OCI-LY7 (cell line): ENCODE measurements around the gene HMMR. TPM values are rescaled to one million over a fixed set of nuclear protein-coding genes. Genes with fewer than 3 reads are reported as not detected.

Experiments
- BruUV-seq: library from RNA; stranded (reverse); fragments of 400-500 nt; replicated peaks from 2 replicates; lab custom pipeline; 2021; lab: Mats Ljungman, UMichigan
- CTCF ChIA-PET: fragments of 300-600 bp; sonication (Branson Sonifier 250); formaldehyde crosslinking; loops from one replicate; lab custom pipeline; 2022; ENCODE audit warnings: antibody characterized with exemption; ENCODE audit not compliant: unreplicated experiment; lab: Charles Lee
- POLR2A ChIA-PET: fragments of 300-600 bp; sonication (Branson Sonifier 250); formaldehyde crosslinking; loops from one replicate; lab custom pipeline; 2022; ENCODE audit warnings: antibody characterized with exemption; lab: Charles Lee
- DNase-seq: peaks from one replicate; pipeline ENCODE4 v3.0.0-alpha.2; 2015; ENCODE audit warnings: low spot score
- H2AFZ ChIP-seq: fragments of 200-600 bp; sonication (generic), shearing (Covaris generic); 2 replicates; pipeline ENCODE4 v1.6.1; 2014; ENCODE audit warnings: mild to moderate bottlenecking, antibody characterized with exemption, low read length, moderate library complexity
- H3K27ac ChIP-seq: fragments of 200-600 bp; sonication (generic); 2 replicates; pipeline ENCODE4 v1.5.1; 2014; ENCODE audit warnings: mixed run types, low read depth, mild to moderate bottlenecking, moderate library complexity, low read length, inconsistent platforms; ENCODE audit not compliant: poor library complexity, severe bottlenecking
- H3K36me3 ChIP-seq: fragments of 200-600 bp; sonication (generic); 2 replicates; pipeline ENCODE4 v1.6.1; 2014; ENCODE audit warnings: mild to moderate bottlenecking, antibody characterized with exemption, low read length, moderate library complexity, mixed read lengths; ENCODE audit not compliant: insufficient read depth
- H3K4me1 ChIP-seq: fragments of 200-600 bp; sonication (generic); 2 replicates; pipeline ENCODE4 v1.5.1; 2014; ENCODE audit warnings: mild to moderate bottlenecking, low read length; ENCODE audit not compliant: insufficient read depth, poor library complexity, severe bottlenecking
- H3K4me2 ChIP-seq: fragments of 200-600 bp; sonication (generic); 2 replicates; pipeline ENCODE4 v1.6.1; 2014; ENCODE audit warnings: mild to moderate bottlenecking, low read length
- H3K4me3 ChIP-seq: fragments of 200-600 bp; sonication (generic); 2 replicates; pipeline ENCODE4 v1.5.1; 2014; ENCODE audit warnings: mild to moderate bottlenecking, low read depth, low read length; ENCODE audit not compliant: poor library complexity, severe bottlenecking
- H3K79me2 ChIP-seq: fragments of 200-600 bp; sonication (generic); 2 replicates; pipeline ENCODE4 v1.6.1; 2016; ENCODE audit warnings: low read depth, mild to moderate bottlenecking, low read length, moderate library complexity, mixed read lengths; ENCODE audit not compliant: insufficient read depth
- H3K9me2 ChIP-seq: fragments of 200-600 bp; sonication (generic); 2 replicates; pipeline ENCODE4 v1.6.1; 2016; ENCODE audit warnings: mild to moderate bottlenecking, low read length, mixed read lengths; ENCODE audit not compliant: insufficient read depth
- H3K9me3 ChIP-seq: fragments of 200-600 bp; sonication (generic); 2 replicates; pipeline ENCODE4 v1.6.1; 2014; ENCODE audit warnings: mild to moderate bottlenecking, mixed run types, low read length, mixed read lengths
- H4K20me1 ChIP-seq: fragments of 200-600 bp; sonication (generic); 2 replicates; pipeline ENCODE4 v1.6.1; 2014; ENCODE audit warnings: mild to moderate bottlenecking, antibody characterized with exemption, low read length, moderate library complexity, mixed read lengths; ENCODE audit not compliant: insufficient read depth
- CTCF ChIP-seq: fragments of 200-600 bp; sonication (generic); conservative IDR thresholded peaks from 2 replicates; pipeline ENCODE4 v1.5.1; 2014; ENCODE audit warnings: mild to moderate bottlenecking, antibody characterized with exemption, low read length, moderate library complexity, mixed read lengths
- EZH2phosphoT487 ChIP-seq: fragments of 200-600 bp; sonication (generic); IDR thresholded peaks from 2 replicates; pipeline ENCODE4 v1.6.1; 2018; ENCODE audit warnings: low read depth, borderline replicate concordance, mild to moderate bottlenecking, mixed run types, antibody characterized with exemption, low read length, moderate library complexity, mixed read lengths
- intact Hi-C: fragments of 100-400 bp; cut with micrococcal nuclease; formaldehyde crosslinking; loops from one replicate; pipeline ENCODE4 v1.10.0; 2022; ENCODE audit not compliant: unreplicated experiment
- total RNA-seq, 2 experiments: library from RNA; depleted of rRNA in 1 of 2; stranded (reverse); fragments of >200 nt in 1 of 2; shearing (Covaris generic) in 1 of 2; gene quantifications; 2 replicates each; pipeline ENCODE4 v1.2.3, GENCODE V29; 2014 to 2022

The HMMR gene
- total RNA-seq, 2 experiments from 2014 or later = 44.1 to 107 TPM

- no peak overlapping the region for H2AFZ ChIP-seq
Measured at GRCh38 chr5:163506726-163507125, 46.3 kb downstream of the HMMR start.

GRCh38 chr5:163508753-163509152 lies 48.3 kb downstream of the HMMR start:
- no TSS peak for BruUV-seq
- no peaks in the 10 kb centered on the region for H3K9me3 ChIP-seq
- ChIA-PET POLR2A (interaction anchor here (0.7 to 2.4 kb wide), 6 partner anchors 8 to 49 kb away, joined by 3 to 16 read pairs (median 4); partner anchors contain the start of gene NUDCD2), CTCF (no interaction called here)
- TF ChIP-seq EZH2phosphoT487 (no peak), CTCF (no peak)
- peaks cover 36% of the 10 kb centered on the region for H3K4me1 ChIP-seq
- H3K79me2 ChIP-seq = peaks cover 82% of the 10 kb centered on the region
- DNase-seq = no peak
- no peaks in the 10 kb centered on the region for H3K9me2 ChIP-seq
- peak overlapping the region; percentile 96 for H3K4me2 ChIP-seq
- H3K27ac ChIP-seq = no peak overlapping the region
- no peak overlapping the region for H2AFZ ChIP-seq
- peaks cover 22% of the 10 kb centered on the region for H4K20me1 ChIP-seq
- H3K4me3 ChIP-seq = peak overlapping the region; percentile 21
- H3K36me3 ChIP-seq = peaks cover 39% of the 10 kb centered on the region
- intact Hi-C loops = loop anchor here (5.0 kb wide), 1 partner anchor 409 kb away; no protein-coding TSS in a partner anchor

More at GRCh38 chr5:163506726-163507125, 46.3 kb downstream of the HMMR start:
- Histone ChIP-seq H3K79me2 (peaks cover 80% of the 10 kb centered on the region), H3K9me3 (no peaks in the 10 kb centered on the region), H3K4me3 (peak overlapping the region; percentile 78), H3K4me1 (peaks cover 45% of the 10 kb centered on the region), H4K20me1 (peaks cover 14% of the 10 kb centered on the region), H3K9me2 (no peaks in the 10 kb centered on the region), H3K27ac (no peak overlapping the region), H3K36me3 (peaks cover 19% of the 10 kb centered on the region), H3K4me2 (peak overlapping the region; percentile 96)
- ChIA-PET CTCF (no interaction called here), POLR2A (interaction anchor here (0.5 to 2.4 kb wide), 6 partner anchors 10 to 107 kb away, joined by 3 to 16 read pairs (median 3); no protein-coding TSS in a partner anchor)
- no peak for DNase-seq
- BruUV-seq = no TSS peak
- intact Hi-C loops = loop anchor here (5.0 kb wide), 1 partner anchor 411 kb away; no protein-coding TSS in a partner anchor
- no peak for TF ChIP-seq CTCF
- no peak for TF ChIP-seq EZH2phosphoT487

- peak overlapping the region; percentile 21 for H3K4me3 ChIP-seq
- H4K20me1 ChIP-seq = peaks cover 22% of the 10 kb centered on the region
- peaks cover 36% of the 10 kb centered on the region for H3K4me1 ChIP-seq
- H3K27ac ChIP-seq = no peak overlapping the region
- no peak for TF ChIP-seq CTCF
- TF ChIP-seq EZH2phosphoT487 = no peak
- H2AFZ ChIP-seq = no peak overlapping the region
- ChIA-PET CTCF (interaction anchor here (0.6 kb wide), 1 partner anchor 410 kb away, joined by 5 read pairs; no protein-coding TSS in a partner anchor), POLR2A (interaction anchor here (0.7 to 2.1 kb wide), 6 partner anchors 13 to 1990 kb away, joined by 3 to 10 read pairs (median 4); partner anchors contain the start of gene NUDCD2)
- peak overlapping the region; percentile 96 for H3K4me2 ChIP-seq
- H3K9me2 ChIP-seq = no peaks in the 10 kb centered on the region
- H3K79me2 ChIP-seq = peaks cover 75% of the 10 kb centered on the region
- no peaks in the 10 kb centered on the region for H3K9me3 ChIP-seq
- no TSS peak for BruUV-seq
- H3K36me3 ChIP-seq = peaks cover 45% of the 10 kb centered on the region
- no peak for DNase-seq
- intact Hi-C loops = loop anchor here (5.0 kb wide), 1 partner anchor 408 kb away; no protein-coding TSS in a partner anchor
Measured at GRCh38 chr5:163509291-163509951, 49.0 kb downstream of the HMMR start.
